Endothelial cell of umbilical vein (primary cell): Measurements from ENCODE around the gene PTPRQ.
A peak's percentile ranks its signal among the peaks of the same experiment; 100 is the strongest.

ENCODE experiments used
- CTCF ChIP-seq, 2 donors: IDR thresholded peaks; 1 replicate in 1 of 2; 2 replicates in 1 of 2; pipeline ENCODE4 v1.5.1; 2011; ENCODE audit warnings: low read length in 2 of 2, mild to moderate bottlenecking in 2 of 2, moderate library complexity in 2 of 2, control low read depth in 1 of 2, inconsistent platforms in 1 of 2, low read depth in 1 of 2; ENCODE audit not compliant: insufficient read depth in 1 of 2; ENCODE audit errors: extremely low read depth in 1 of 2
- EZH2 ChIP-seq: IDR thresholded peaks from 2 replicates; pipeline ENCODE4 v1.6.1; 2012; ENCODE audit warnings: borderline replicate concordance, low read depth, mild to moderate bottlenecking, moderate library complexity, low read length, inconsistent platforms; ENCODE audit not compliant: severe bottlenecking
- JUN ChIP-seq: IDR thresholded peaks from 2 replicates; pipeline ENCODE4 v1.6.1; 2011; ENCODE audit warnings: borderline replicate concordance, low read depth; ENCODE audit not compliant: insufficient read length, insufficient read depth
- MAX ChIP-seq: IDR thresholded peaks from 2 replicates; pipeline ENCODE4 v1.6.1; 2011; ENCODE audit not compliant: insufficient read depth, insufficient read length
- MYC ChIP-seq: IDR thresholded peaks from one replicate; pipeline ENCODE4 v1.6.1; 2011; ENCODE audit warnings: mild to moderate bottlenecking, low read depth, low read length
- POLR2A ChIP-seq: IDR thresholded peaks from 2 replicates; pipeline ENCODE4 v1.6.1; 2012; ENCODE audit warnings: low read depth, mild to moderate bottlenecking, control low read depth, low read length
- POLR2AphosphoS5 ChIP-seq: IDR thresholded peaks from 2 replicates; pipeline ENCODE4 v1.6.1; 2012; ENCODE audit warnings: low read depth, mild to moderate bottlenecking, control low read depth, low read length, moderate library complexity; ENCODE audit not compliant: insufficient read depth

DNA sequence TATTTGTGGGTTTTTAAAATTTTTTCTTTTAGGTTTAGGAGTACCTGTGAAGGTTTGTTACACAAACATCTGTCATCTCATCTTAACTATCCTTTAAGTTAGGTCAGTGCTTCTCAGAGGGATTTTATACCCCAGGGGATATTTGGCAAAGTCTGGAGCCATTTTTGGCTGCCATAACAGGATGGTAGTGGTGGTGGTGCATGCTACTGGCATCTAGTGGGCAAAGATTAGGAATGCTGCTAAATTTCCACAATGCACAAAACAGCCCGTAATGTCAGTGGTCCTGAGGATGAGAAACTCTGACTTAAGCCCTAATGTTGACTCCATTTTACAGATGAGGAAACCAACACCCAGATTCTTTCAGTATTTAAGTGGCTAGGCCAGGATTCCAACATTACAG is 178.2 kb downstream of the PTPRQ start:
- peak; percentile 17 to 18 for TF ChIP-seq CTCF (IDR thresholded peaks at IDR 0.05; ENCODE audit: extremely low read depth in 1 of 2, insufficient read depth in 1 of 2, low read depth in 1 of 2, low read length in 2 of 2)
- TF ChIP-seq POLR2A = no peak
- no peak for TF ChIP-seq JUN
- TF ChIP-seq POLR2AphosphoS5 = no peak
- TF ChIP-seq MYC = no peak
- no peak for TF ChIP-seq MAX
- TF ChIP-seq EZH2 = no peak
